Measurements from ENCODE around the gene RPL41.

GRCh38 chr12:56115329-56115728, 1.1 kb upstream of the RPL41 start:
- TF ChIP-seq, protein P1, sequence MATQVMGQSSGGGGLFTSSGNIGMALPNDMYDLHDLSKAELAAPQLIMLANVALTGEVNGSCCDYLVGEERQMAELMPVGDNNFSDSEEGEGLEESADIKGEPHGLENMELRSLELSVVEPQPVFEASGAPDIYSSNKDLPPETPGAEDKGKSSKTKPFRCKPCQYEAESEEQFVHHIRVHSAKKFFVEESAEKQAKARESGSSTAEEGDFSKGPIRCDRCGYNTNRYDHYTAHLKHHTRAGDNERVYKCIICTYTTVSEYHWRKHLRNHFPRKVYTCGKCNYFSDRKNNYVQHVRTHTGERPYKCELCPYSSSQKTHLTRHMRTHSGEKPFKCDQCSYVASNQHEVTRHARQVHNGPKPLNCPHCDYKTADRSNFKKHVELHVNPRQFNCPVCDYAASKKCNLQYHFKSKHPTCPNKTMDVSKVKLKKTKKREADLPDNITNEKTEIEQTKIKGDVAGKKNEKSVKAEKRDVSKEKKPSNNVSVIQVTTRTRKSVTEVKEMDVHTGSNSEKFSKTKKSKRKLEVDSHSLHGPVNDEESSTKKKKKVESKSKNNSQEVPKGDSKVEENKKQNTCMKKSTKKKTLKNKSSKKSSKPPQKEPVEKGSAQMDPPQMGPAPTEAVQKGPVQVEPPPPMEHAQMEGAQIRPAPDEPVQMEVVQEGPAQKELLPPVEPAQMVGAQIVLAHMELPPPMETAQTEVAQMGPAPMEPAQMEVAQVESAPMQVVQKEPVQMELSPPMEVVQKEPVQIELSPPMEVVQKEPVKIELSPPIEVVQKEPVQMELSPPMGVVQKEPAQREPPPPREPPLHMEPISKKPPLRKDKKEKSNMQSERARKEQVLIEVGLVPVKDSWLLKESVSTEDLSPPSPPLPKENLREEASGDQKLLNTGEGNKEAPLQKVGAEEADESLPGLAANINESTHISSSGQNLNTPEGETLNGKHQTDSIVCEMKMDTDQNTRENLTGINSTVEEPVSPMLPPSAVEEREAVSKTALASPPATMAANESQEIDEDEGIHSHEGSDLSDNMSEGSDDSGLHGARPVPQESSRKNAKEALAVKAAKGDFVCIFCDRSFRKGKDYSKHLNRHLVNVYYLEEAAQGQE (IDR thresholded peaks at IDR 0.05; ENCODE audit: low read depth): no peak
- TF ChIP-seq TEAD4 (IDR thresholded peaks at IDR 0.05) (no peak), TAF1 (IDR thresholded peaks at IDR 0.05; ENCODE audit: low read depth) (no peak), YY1 (IDR thresholded peaks at IDR 0.05; ENCODE audit: low read depth) (no peak)
